K562 (cell line): ENCODE data around the gene SUCNR1. TPM values are rescaled to one million over a fixed set of nuclear protein-coding genes. Genes with fewer than 3 reads are reported as not detected.

Experiments used
- ATAC-seq: fragments of 200-7000 bp; cut with Tn5 transposase; 3 replicates; pipeline ENCODE4 v1.9.1; 2020; ENCODE audit warnings: moderate library complexity
- BruUV-seq: library from RNA; stranded (reverse); fragments of 400-500 nt; replicated peaks from 2 replicates; lab custom pipeline; 2021; lab: Mats Ljungman, UMichigan
- CTCF ChIA-PET: fragments of 300-600 bp; formaldehyde crosslinking; extraction: SDS; loops from one replicate; lab custom pipeline; 2021; ENCODE audit warnings: low intra/inter-chr PET ratio; lab: Yijun Ruan, JAX
- POLR2A ChIA-PET: fragments of 300-600, 350-650 bp; sonication (Branson Sonifier 250); formaldehyde crosslinking; extraction: SDS; loops from one replicate; lab custom pipeline; 2021; ENCODE audit warnings: antibody characterized with exemption, inconsistent platforms; lab: Yijun Ruan, JAX
- DNase-seq, 4 experiments: peaks; one replicate each; pipeline versions ENCODE4 v3.0.0 to v3.0.0-alpha.2; 2011 to 2018; ENCODE audit warnings: low spot score in 3 of 4, mixed read lengths in 3 of 4; ENCODE audit errors: extremely low read depth in 1 of 4
- FAIRE-seq: peaks from 2 replicates; lab custom pipeline; 2011; peaks lifted over from hg19 to GRCh38; lab: Jason Lieb, UNC
- H2AFZ ChIP-seq: 2 replicates; pipeline ENCODE4 v1.6.0; 2011; ENCODE audit warnings: low read depth, low read length, control low read depth, inconsistent platforms
- H3K27ac ChIP-seq: fragments of 200-600 bp; 3 replicates; pipeline ENCODE4 v1.8.0; 2011; ENCODE audit warnings: low read depth, mild to moderate bottlenecking, control low read depth, inconsistent platforms, low read length, moderate library complexity, mixed read lengths; ENCODE audit errors: extremely low read depth
- H3K27me3 ChIP-seq, 2 experiments: fragments of 300-600 bp in 1 of 2; 2 replicates in 1 of 2; 3 replicates in 1 of 2; pipeline versions ENCODE4 v1.6.0 to v1.8.0; 2011; ENCODE audit warnings: inconsistent platforms in 2 of 2, low read length in 2 of 2, mild to moderate bottlenecking in 1 of 2, mixed read lengths in 1 of 2, moderate library complexity in 1 of 2; ENCODE audit not compliant: control insufficient read depth in 2 of 2, insufficient read depth in 2 of 2
- H3K36me3 ChIP-seq: fragments of 300-600 bp; 3 replicates; pipeline ENCODE4 v1.8.0; 2011; ENCODE audit warnings: mild to moderate bottlenecking, low read length, inconsistent platforms; ENCODE audit not compliant: control insufficient read depth, insufficient read depth
- H3K4me1 ChIP-seq, 2 experiments: fragments of 200-600 bp in 1 of 2; replicated peaks in 1 of 2; 2 replicates in 1 of 2; 3 replicates in 1 of 2; pipeline versions ENCODE4 v1.5.1 to v1.8.0; 2011; ENCODE audit warnings: inconsistent platforms in 2 of 2, low read length in 2 of 2, mild to moderate bottlenecking in 1 of 2, mixed read lengths in 1 of 2, moderate library complexity in 1 of 2; ENCODE audit not compliant: control insufficient read depth in 2 of 2, insufficient read depth in 2 of 2
- H3K4me2 ChIP-seq: 2 replicates; pipeline ENCODE4 v1.6.1; 2011; ENCODE audit warnings: low read length, control low read depth, inconsistent platforms, mixed read lengths; ENCODE audit not compliant: insufficient read depth
- H3K4me3 ChIP-seq: fragments of 200-600 bp; sonication (generic), shearing (Covaris generic); 2 replicates; pipeline ENCODE4 v1.5.1; 2016; ENCODE audit warnings: control low read depth, inconsistent platforms
- H3K79me2 ChIP-seq: fragments of 200-600 bp; 3 replicates; pipeline ENCODE4 v1.8.0; 2011; ENCODE audit warnings: low read length, inconsistent platforms; ENCODE audit not compliant: control insufficient read depth, insufficient read depth
- H3K9ac ChIP-seq, 2 experiments: 2 replicates each; pipeline versions ENCODE4 v1.6.0 to v1.6.1; 2011; ENCODE audit warnings: low read depth in 2 of 2, low read length in 2 of 2, control low read depth in 1 of 2, inconsistent platforms in 1 of 2, mild to moderate bottlenecking in 1 of 2, mixed read lengths in 1 of 2; ENCODE audit not compliant: insufficient read depth in 1 of 2
- H3K9me1 ChIP-seq: one replicate; pipeline ENCODE4 v1.6.0; 2011; ENCODE audit warnings: inconsistent platforms, mild to moderate bottlenecking, low read length, moderate library complexity; ENCODE audit not compliant: control insufficient read depth, insufficient read depth
- H3K9me3 ChIP-seq: replicated peaks from 2 replicates; pipeline ENCODE4 v1.5.1; 2011; ENCODE audit warnings: low read depth, low read length, inconsistent platforms; ENCODE audit not compliant: control insufficient read depth, insufficient read depth
- H4K20me1 ChIP-seq: replicated peaks from 2 replicates; pipeline ENCODE4 v1.6.1; 2011; ENCODE audit warnings: low read length, inconsistent platforms, mixed read lengths; ENCODE audit not compliant: control insufficient read depth, insufficient read depth
- GABPB1 ChIP-seq: sonication (generic); formaldehyde crosslinking; IDR thresholded peaks from 2 replicates; pipeline ENCODE4 v1.8.0; 2022; ENCODE audit warnings: mild to moderate bottlenecking, missing genetic modification reagents
- NCOA2 ChIP-seq, 2 experiments: fragments of 450-650 bp; IDR thresholded peaks; 2 replicates each; pipeline ENCODE4 v1.6.1; 2018; ENCODE audit warnings: mild to moderate bottlenecking in 2 of 2, moderate library complexity in 1 of 2; ENCODE audit not compliant: partially characterized antibody in 2 of 2
- PHB ChIP-seq: fragments of 250-450 bp; sonication (Bioruptor Pico); IDR thresholded peaks from 2 replicates; pipeline ENCODE4 v1.5.0; 2021
- SAP30 ChIP-seq: fragments of 200-600 bp; sonication (generic); IDR thresholded peaks from 2 replicates; pipeline ENCODE4 v1.6.1; 2012; ENCODE audit warnings: borderline replicate concordance, low read depth, mild to moderate bottlenecking, moderate library complexity, low read length, control low read depth, inconsistent platforms; ENCODE audit not compliant: insufficient read depth, poor library complexity, severe bottlenecking
- ZNF551 ChIP-seq: fragments of 250-450 bp; sonication (Bioruptor Pico); IDR thresholded peaks from 2 replicates; pipeline ENCODE4 v1.5.0; 2021; ENCODE audit warnings: mild to moderate bottlenecking, moderate library complexity
- ZNF75A ChIP-seq: fragments of 450-650 bp; formaldehyde crosslinking; IDR thresholded peaks from 2 replicates; pipeline ENCODE4 v1.4.0; 2020; ENCODE audit warnings: mild to moderate bottlenecking
- WGBS: fragments of 100-300 bp; shearing (Covaris generic); methylation state at CpG from one replicate; pipeline ENCODE4 v1.1.6; 2016; ENCODE audit warnings: low coverage, mixed read lengths; ENCODE audit not compliant: insufficient coverage; ENCODE audit errors: missing lambda C conversion rate; 5-methylcytosine and 5-hydroxymethylcytosine counted together
- in situ Hi-C: fragments of 300-500 bp; cut with MboI; formaldehyde crosslinking; loops from 4 replicates; pipeline ENCODE4 v1.15.0; 2018; ENCODE audit warnings: inconsistent platforms, mixed read lengths
- intact Hi-C: fragments of 100-400 bp; cut with micrococcal nuclease; formaldehyde crosslinking; loops from 2 replicates; pipeline ENCODE4 v1.14.2; 2022
- polyA plus RNA-seq, 8 experiments: library from polyadenylated mRNA; depleted of rRNA in 4 of 8; stranded (reverse) in 5 of 8; unstranded in 3 of 8; fragments of >200 nt; fragmentation: Nextera tagmentation in 2 of 8; fragmentation: Illumina TruSeq in 1 of 8; extraction: Ambion mirVana in 2 of 8; extraction: Trizol in 1 of 8; gene quantifications; 2 replicates each; pipeline versions ENCODE4 v1.2.1 to v1.2.3, GENCODE V29; 2011 to 2014; ENCODE audit warnings: inconsistent platforms in 1 of 8, missing spikeins in 1 of 8
- total RNA-seq, 7 experiments: library from RNA; depleted of rRNA in 6 of 7; stranded (reverse); fragments of >200 nt in 6 of 7; fragmentation: Illumina TruSeq in 2 of 7; extraction: Trizol in 2 of 7; gene quantifications; 2 replicates each; pipeline versions ENCODE4 v1.2.1 to v1.2.3, GENCODE V29; 2011 to 2021; ENCODE audit warnings: low replicate concordance in 1 of 7

The SUCNR1 gene
- total and polyA plus RNA-seq, 9 of the 15 experiments (the other 6 are each of a cell fraction or from before 2014, with no cell fraction given): 0.04 to 0.54 (median 0.13) TPM

- Histone ChIP-seq H4K20me1 (no peaks in the 10 kb centered on the region), H2AFZ (peak overlapping the region; percentile 28; the same call in 1 of the 2 replicates), H3K27me3 (no peaks in the 10 kb centered on the region), H3K4me3 (no peak overlapping the region), H3K4me2 (no peak overlapping the region), H3K4me1 (peaks cover 0 to 6% of the 10 kb centered on the region in 2 experiments; a peak in 2 of 5 replicates), H3K9me1 (no peaks in the 10 kb centered on the region), H3K9me3 (no peaks in the 10 kb centered on the region), H3K79me2 (no peaks in the 10 kb centered on the region), H3K9ac (no peak overlapping the region), H3K36me3 (no peaks in the 10 kb centered on the region), H3K27ac (no peak overlapping the region)
- intact Hi-C loops (no loop called here), in situ Hi-C loops (loop anchor here (10.0 kb wide), 1 partner anchor 1392 kb away; no protein-coding TSS in a partner anchor)
- DNase-seq (no peak), FAIRE-seq (no peak), ATAC-seq (no peak)
- no peak for TF ChIP-seq ZNF551
- WGBS: 38% methylated on average over 4 of the region's 4 CpGs
- BruUV-seq: no TSS peak
- POLR2A ChIA-PET: no interaction called here
- CTCF ChIA-PET: no interaction called here
Measured at GRCh38 chr3:151866711-151867410, 6.6 kb upstream of the SUCNR1 start.

- FAIRE-seq (no peak), DNase-seq (no peak), ATAC-seq (no peak)
- Histone ChIP-seq H3K27me3 (no peaks in the 10 kb centered on the region), H3K79me2 (no peaks in the 10 kb centered on the region), H3K4me3 (no peak overlapping the region), H3K9me1 (no peaks in the 10 kb centered on the region), H3K9me3 (no peaks in the 10 kb centered on the region), H3K9ac (no peak overlapping the region), H2AFZ (no peak overlapping the region), H3K4me1 (peaks cover 0 to 14% of the 10 kb centered on the region in 2 experiments; a peak in 3 of 5 replicates), H3K27ac (no peak overlapping the region), H3K36me3 (no peaks in the 10 kb centered on the region), H4K20me1 (no peaks in the 10 kb centered on the region), H3K4me2 (no peak overlapping the region)
- BruUV-seq: no TSS peak
- CTCF ChIA-PET: no interaction called here
- POLR2A ChIA-PET: no interaction called here
- 6% methylated on average over 1 of the region's 1 CpG for WGBS
- TF ChIP-seq ZNF75A (CRISPR knock-in tag) (no peak), GABPB1 (CRISPR knock-in tag) (no peak), NCOA2 (IDR thresholded peaks at IDR 0.05; ENCODE audit: partially characterized antibody in 2 of 2) (no peak), PHB (CRISPR knock-in tag) (no peak), SAP30 (no peak)
- intact Hi-C loops (no loop called here), in situ Hi-C loops (loop anchor here (10.0 kb wide), 1 partner anchor 1393 kb away; no protein-coding TSS in a partner anchor)
Measured at GRCh38 chr3:151867666-151868065, 5.8 kb upstream of the SUCNR1 start.
